H1 (cell line): ENCODE data around the gene CRYBG1.

ENCODE experiments used
- CREB1 ChIP-seq: IDR thresholded peaks from 2 replicates; pipeline ENCODE4 v1.6.1; 2012; ENCODE audit warnings: inconsistent platforms
- EGR1 ChIP-seq: IDR thresholded peaks from 2 replicates; pipeline ENCODE4 v1.6.1; 2011; ENCODE audit warnings: low read depth, low read length, borderline replicate concordance
- EP300 ChIP-seq, 2 experiments: IDR thresholded peaks; 1 replicate in 1 of 2; 2 replicates in 1 of 2; pipeline ENCODE4 v1.6.1; 2011 to 2012; ENCODE audit warnings: low read depth in 2 of 2, low read length in 2 of 2, mild to moderate bottlenecking in 2 of 2, borderline replicate concordance in 1 of 2, inconsistent platforms in 1 of 2, moderate library complexity in 1 of 2
- GABPA ChIP-seq: IDR thresholded peaks from 2 replicates; pipeline ENCODE4 v1.6.1; 2011; ENCODE audit warnings: mild to moderate bottlenecking, low read length, moderate library complexity, borderline replicate concordance; ENCODE audit not compliant: insufficient read depth
- HDAC6 ChIP-seq: IDR thresholded peaks from one replicate; pipeline ENCODE4 v1.7.1; 2012; ENCODE audit warnings: low read depth, mild to moderate bottlenecking, inconsistent platforms, low read length, moderate library complexity
- JUND ChIP-seq: IDR thresholded peaks from 2 replicates; pipeline ENCODE4 v1.6.1; 2011; ENCODE audit warnings: mild to moderate bottlenecking, improper control_type of control experiment, low read length
- POLR2A ChIP-seq, 2 experiments: IDR thresholded peaks; 1 replicate in 1 of 2; 2 replicates in 1 of 2; pipeline ENCODE4 v1.6.1; 2011; ENCODE audit warnings: low read depth in 2 of 2, low read length in 2 of 2, mild to moderate bottlenecking in 2 of 2; ENCODE audit errors: control extremely low read depth in 1 of 2
- POLR2AphosphoS5 ChIP-seq: IDR thresholded peaks from 2 replicates; pipeline ENCODE4 v1.6.1; 2011; ENCODE audit warnings: low read depth, low read length
- RXRA ChIP-seq: IDR thresholded peaks from 2 replicates; pipeline ENCODE4 v1.6.1; 2011; ENCODE audit warnings: low read depth, mild to moderate bottlenecking, low read length, moderate library complexity; ENCODE audit not compliant: insufficient read depth
- SIN3A ChIP-seq, 2 experiments: IDR thresholded peaks in 1 of 2; conservative IDR thresholded peaks in 1 of 2; 2 replicates each; pipeline ENCODE4 v1.6.1; 2011 to 2012; ENCODE audit warnings: low read length in 2 of 2, improper control_type of control experiment in 1 of 2, low read depth in 1 of 2, mild to moderate bottlenecking in 1 of 2
- TAF7 ChIP-seq: optimal IDR thresholded peaks from 2 replicates; pipeline ENCODE3; 2011; ENCODE audit warnings: low read depth, mild to moderate bottlenecking, inconsistent platforms, low read length, moderate library complexity, borderline replicate concordance
- TF ChIP-seq, protein P1 (sequence below), 3 experiments: IDR thresholded peaks; 1 replicate in 2 of 3; 2 replicates in 1 of 3; pipeline versions ENCODE4 v1.5.1 to v1.6.1; 2011; ENCODE audit warnings: low read length in 3 of 3, mild to moderate bottlenecking in 3 of 3, inconsistent platforms in 2 of 3, low read depth in 1 of 3, moderate library complexity in 1 of 3; ENCODE audit not compliant: insufficient read depth in 1 of 3; ENCODE audit errors: control extremely low read depth in 1 of 3
- TF ChIP-seq, protein P2 (sequence below): IDR thresholded peaks from 2 replicates; pipeline ENCODE4 v1.6.1; 2012; ENCODE audit warnings: inconsistent platforms

DNA sequence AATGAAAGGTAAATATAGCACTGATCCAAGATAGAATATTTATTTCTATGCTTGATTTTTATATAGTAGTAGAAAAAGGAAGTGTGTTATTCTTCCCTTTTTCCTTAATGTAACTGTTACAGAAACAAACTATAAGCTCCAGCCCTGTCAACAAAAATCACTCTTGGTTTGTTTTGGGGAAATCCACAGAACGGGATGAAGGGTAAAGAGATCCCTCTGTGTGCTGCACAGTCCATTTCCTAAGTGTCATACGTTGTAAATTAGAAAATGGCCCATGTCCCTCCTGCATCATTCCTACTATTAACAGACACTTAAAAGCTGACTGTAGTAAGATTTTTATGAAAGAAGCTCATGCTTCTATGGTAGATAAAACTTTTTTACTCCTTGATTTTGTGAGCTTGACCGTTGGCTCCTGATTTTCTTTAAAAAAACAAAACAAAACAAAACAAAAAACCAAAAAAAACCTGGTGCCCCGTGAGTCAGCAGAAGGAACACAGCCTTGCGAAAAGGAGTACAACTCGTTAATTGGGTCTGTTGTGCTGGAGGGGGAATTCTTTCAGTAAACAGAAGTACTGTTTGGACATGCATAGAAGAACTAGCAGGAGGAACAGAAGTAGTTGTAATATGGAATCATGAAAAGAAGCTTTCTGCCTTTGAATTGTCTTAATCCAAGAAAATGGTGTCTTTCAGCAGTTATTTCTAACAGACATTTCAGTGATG lies 201.3 kb downstream of the CRYBG1 start:
- TF ChIP-seq, protein P1, sequence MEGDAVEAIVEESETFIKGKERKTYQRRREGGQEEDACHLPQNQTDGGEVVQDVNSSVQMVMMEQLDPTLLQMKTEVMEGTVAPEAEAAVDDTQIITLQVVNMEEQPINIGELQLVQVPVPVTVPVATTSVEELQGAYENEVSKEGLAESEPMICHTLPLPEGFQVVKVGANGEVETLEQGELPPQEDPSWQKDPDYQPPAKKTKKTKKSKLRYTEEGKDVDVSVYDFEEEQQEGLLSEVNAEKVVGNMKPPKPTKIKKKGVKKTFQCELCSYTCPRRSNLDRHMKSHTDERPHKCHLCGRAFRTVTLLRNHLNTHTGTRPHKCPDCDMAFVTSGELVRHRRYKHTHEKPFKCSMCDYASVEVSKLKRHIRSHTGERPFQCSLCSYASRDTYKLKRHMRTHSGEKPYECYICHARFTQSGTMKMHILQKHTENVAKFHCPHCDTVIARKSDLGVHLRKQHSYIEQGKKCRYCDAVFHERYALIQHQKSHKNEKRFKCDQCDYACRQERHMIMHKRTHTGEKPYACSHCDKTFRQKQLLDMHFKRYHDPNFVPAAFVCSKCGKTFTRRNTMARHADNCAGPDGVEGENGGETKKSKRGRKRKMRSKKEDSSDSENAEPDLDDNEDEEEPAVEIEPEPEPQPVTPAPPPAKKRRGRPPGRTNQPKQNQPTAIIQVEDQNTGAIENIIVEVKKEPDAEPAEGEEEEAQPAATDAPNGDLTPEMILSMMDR (IDR thresholded peaks at IDR 0.05; ENCODE audit: control extremely low read depth in 1 of 3, insufficient read depth in 1 of 3, low read depth in 1 of 3, low read length in 3 of 3): no peak
- TF ChIP-seq, protein P2, sequence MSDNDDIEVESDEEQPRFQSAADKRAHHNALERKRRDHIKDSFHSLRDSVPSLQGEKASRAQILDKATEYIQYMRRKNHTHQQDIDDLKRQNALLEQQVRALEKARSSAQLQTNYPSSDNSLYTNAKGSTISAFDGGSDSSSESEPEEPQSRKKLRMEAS: no peak
- no peak for TF ChIP-seq EP300 (IDR thresholded peaks at IDR 0.05; ENCODE audit: borderline replicate concordance in 1 of 2, low read depth in 2 of 2, low read length in 2 of 2)
- TF ChIP-seq JUND: no peak
- TF ChIP-seq CREB1: no peak
- no peak for TF ChIP-seq TAF7
- TF ChIP-seq EGR1: no peak
- TF ChIP-seq GABPA: no peak
- no peak for TF ChIP-seq POLR2AphosphoS5
- TF ChIP-seq RXRA: no peak
- no peak for TF ChIP-seq SIN3A (conservative IDR thresholded peaks at IDR 0.05 in 1 of 2, IDR thresholded peaks at IDR 0.05 in 1 of 2; ENCODE audit: low read depth in 1 of 2, low read length in 2 of 2)
- TF ChIP-seq POLR2A (IDR thresholded peaks at IDR 0.05; ENCODE audit: control extremely low read depth in 1 of 2, low read depth in 2 of 2, low read length in 2 of 2): no peak
- TF ChIP-seq HDAC6: no peak
